ENCODE data around the gene ATP5PD. TPM values are rescaled to one million over a fixed set of nuclear protein-coding genes. Genes with fewer than 3 reads are reported as not detected.

Gene ATP5PD
- total and polyA plus RNA-seq, 2 of the 13 experiments (the other 11 are each of a cell fraction or from before 2014, with no cell fraction given): 158 to 428 TPM

DNA sequence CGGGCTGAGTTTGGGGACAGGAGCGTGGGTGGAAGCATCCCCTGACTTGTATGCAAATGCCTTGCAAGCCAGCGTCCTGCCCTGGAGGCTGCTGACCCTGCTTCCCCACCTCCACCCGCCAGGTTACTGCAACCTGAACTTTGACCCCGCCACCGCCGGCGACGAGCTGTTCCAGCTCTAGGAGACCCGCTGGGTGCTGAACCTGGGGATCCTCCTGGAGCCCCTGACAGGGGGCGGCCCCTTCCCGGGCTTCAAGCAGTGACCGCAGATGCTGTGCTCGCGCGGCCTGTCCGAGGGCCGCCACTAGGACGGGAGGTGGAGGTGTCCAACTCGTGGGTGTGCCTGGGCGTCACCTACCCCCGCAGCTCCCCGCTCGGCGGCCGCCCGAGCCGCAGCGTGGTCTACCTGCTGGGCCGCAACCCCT is 30.3 kb upstream of the ATP5PD start (continued):
- TF ChIP-seq TOE1 (CRISPR knock-in tag; IDR thresholded peaks at IDR 0.05) (no peak), EP300 (IDR thresholded peaks at IDR 0.05; ENCODE audit: low read depth in 2 of 2, low read length in 2 of 2) (peak in 1 of 2 experiments; percentile 76; a peak in 1 of 4 replicates), EP300 (CRISPR knock-in tag; IDR thresholded peaks at IDR 0.05; ENCODE audit: borderline replicate concordance) (peak; percentile 69; the same call in 1 of the 2 replicates), SETDB1 (CRISPR knock-in tag; IDR thresholded peaks at IDR 0.05; ENCODE audit: borderline replicate concordance) (no peak), ZNF616 (CRISPR knock-in tag; IDR thresholded peaks at IDR 0.05; ENCODE audit: low read depth) (no peak), ATF1 (CRISPR knock-in tag; IDR thresholded peaks at IDR 0.05) (no peak), SAP130 (CRISPR knock-in tag; IDR thresholded peaks at IDR 0.05; ENCODE audit: low read depth) (peak; percentile 76)
- TF ChIP-seq, protein P1, sequence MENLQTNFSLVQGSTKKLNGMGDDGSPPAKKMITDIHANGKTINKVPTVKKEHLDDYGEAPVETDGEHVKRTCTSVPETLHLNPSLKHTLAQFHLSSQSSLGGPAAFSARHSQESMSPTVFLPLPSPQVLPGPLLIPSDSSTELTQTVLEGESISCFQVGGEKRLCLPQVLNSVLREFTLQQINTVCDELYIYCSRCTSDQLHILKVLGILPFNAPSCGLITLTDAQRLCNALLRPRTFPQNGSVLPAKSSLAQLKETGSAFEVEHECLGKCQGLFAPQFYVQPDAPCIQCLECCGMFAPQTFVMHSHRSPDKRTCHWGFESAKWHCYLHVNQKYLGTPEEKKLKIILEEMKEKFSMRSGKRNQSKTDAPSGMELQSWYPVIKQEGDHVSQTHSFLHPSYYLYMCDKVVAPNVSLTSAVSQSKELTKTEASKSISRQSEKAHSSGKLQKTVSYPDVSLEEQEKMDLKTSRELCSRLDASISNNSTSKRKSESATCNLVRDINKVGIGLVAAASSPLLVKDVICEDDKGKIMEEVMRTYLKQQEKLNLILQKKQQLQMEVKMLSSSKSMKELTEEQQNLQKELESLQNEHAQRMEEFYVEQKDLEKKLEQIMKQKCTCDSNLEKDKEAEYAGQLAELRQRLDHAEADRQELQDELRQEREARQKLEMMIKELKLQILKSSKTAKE (CRISPR knock-in tag; IDR thresholded peaks at IDR 0.05; ENCODE audit: borderline replicate concordance): peak; percentile 69; the same call in 1 of the 2 replicates
- TF ChIP-seq, protein P2, sequence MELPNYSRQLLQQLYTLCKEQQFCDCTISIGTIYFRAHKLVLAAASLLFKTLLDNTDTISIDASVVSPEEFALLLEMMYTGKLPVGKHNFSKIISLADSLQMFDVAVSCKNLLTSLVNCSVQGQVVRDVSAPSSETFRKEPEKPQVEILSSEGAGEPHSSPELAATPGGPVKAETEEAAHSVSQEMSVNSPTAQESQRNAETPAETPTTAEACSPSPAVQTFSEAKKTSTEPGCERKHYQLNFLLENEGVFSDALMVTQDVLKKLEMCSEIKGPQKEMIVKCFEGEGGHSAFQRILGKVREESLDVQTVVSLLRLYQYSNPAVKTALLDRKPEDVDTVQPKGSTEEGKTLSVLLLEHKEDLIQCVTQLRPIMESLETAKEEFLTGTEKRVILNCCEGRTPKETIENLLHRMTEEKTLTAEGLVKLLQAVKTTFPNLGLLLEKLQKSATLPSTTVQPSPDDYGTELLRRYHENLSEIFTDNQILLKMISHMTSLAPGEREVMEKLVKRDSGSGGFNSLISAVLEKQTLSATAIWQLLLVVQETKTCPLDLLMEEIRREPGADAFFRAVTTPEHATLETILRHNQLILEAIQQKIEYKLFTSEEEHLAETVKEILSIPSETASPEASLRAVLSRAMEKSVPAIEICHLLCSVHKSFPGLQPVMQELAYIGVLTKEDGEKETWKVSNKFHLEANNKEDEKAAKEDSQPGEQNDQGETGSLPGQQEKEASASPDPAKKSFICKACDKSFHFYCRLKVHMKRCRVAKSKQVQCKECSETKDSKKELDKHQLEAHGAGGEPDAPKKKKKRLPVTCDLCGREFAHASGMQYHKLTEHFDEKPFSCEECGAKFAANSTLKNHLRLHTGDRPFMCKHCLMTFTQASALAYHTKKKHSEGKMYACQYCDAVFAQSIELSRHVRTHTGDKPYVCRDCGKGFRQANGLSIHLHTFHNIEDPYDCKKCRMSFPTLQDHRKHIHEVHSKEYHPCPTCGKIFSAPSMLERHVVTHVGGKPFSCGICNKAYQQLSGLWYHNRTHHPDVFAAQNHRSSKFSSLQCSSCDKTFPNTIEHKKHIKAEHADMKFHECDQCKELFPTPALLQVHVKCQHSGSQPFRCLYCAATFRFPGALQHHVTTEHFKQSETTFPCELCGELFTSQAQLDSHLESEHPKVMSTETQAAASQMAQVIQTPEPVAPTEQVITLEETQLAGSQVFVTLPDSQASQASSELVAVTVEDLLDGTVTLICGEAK (IDR thresholded peaks at IDR 0.05): no peak
- TF ChIP-seq, protein P2 (CRISPR knock-in tag; IDR thresholded peaks at IDR 0.05): no peak
- TF ChIP-seq, protein P3, sequence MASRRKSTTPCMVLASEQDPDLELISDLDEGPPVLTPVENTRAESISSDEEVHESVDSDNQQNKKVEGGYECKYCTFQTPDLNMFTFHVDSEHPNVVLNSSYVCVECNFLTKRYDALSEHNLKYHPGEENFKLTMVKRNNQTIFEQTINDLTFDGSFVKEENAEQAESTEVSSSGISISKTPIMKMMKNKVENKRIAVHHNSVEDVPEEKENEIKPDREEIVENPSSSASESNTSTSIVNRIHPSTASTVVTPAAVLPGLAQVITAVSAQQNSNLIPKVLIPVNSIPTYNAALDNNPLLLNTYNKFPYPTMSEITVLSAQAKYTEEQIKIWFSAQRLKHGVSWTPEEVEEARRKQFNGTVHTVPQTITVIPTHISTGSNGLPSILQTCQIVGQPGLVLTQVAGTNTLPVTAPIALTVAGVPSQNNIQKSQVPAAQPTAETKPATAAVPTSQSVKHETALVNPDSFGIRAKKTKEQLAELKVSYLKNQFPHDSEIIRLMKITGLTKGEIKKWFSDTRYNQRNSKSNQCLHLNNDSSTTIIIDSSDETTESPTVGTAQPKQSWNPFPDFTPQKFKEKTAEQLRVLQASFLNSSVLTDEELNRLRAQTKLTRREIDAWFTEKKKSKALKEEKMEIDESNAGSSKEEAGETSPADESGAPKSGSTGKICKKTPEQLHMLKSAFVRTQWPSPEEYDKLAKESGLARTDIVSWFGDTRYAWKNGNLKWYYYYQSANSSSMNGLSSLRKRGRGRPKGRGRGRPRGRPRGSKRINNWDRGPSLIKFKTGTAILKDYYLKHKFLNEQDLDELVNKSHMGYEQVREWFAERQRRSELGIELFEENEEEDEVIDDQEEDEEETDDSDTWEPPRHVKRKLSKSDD (CRISPR knock-in tag; IDR thresholded peaks at IDR 0.05; ENCODE audit: low read depth): no peak; the same call in 1 of the 2 replicates
